Measurements from ENCODE around the gene ITGAD. TPM values are rescaled to one million over a fixed set of nuclear protein-coding genes. Genes with fewer than 3 reads are reported as not detected.
"Not testable (repeated sequence)": the region's sequence is repeated elsewhere in the genome, so short reads cannot be mapped to it uniquely, and the experiment has no call there.

Gene ITGAD
- total RNA-seq, 1 donor = not detected

GRCh38 chr16:31436221-31437045 lies 43.3 kb downstream of the ITGAD start:
- no peak overlapping the region for H2AFZ ChIP-seq (ENCODE audit: low read length)
- no peaks in the 10 kb centered on the region for H3K9me3 ChIP-seq (ENCODE audit: low read depth, low read length)
- TF ChIP-seq CTCF (IDR thresholded peaks at IDR 0.05; ENCODE audit: extremely low read depth, low read depth, low read length) = no peak
- no peaks in the 10 kb centered on the region for H3K36me3 ChIP-seq (ENCODE audit: insufficient read depth, low read length)
- no peaks in the 10 kb centered on the region for H3K27me3 ChIP-seq (ENCODE audit: insufficient read depth, low read length)
- DNase-seq (ENCODE audit: insufficient read length, low spot score, missing footprints) = no peak
- no peaks in the 10 kb centered on the region for H3K79me2 ChIP-seq (ENCODE audit: insufficient read depth, low read length)
- no peak overlapping the region for H3K4me2 ChIP-seq (ENCODE audit: insufficient read depth, low read length)
- H3K4me3 ChIP-seq (ENCODE audit: insufficient read depth, low read length) = no peak overlapping the region
- no peak overlapping the region for H3K27ac ChIP-seq (ENCODE audit: low read depth, low read length)
- no peaks in the 10 kb centered on the region for H3K4me1 ChIP-seq (ENCODE audit: insufficient read depth, low read length)
- no peaks in the 10 kb centered on the region for H4K20me1 ChIP-seq (ENCODE audit: insufficient read depth, low read length)

DNA sequence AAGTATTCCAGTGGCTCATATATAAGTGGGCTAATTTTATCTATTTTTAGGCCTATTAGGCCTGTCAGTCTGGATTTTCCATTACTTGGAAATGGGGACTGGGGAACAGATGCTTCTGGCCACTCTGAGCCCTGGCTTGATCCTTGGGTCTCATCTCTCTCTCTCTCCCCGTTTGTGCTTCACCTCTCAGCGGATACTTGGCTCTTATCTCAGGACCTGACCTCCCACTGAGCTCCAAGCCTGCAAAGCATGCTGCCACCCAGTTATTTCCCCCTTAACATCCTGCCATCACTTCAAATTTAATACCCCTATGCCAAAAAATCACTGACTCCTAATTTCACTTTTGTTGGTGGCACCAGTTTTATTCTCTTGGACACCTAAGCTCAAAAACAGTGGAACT lies 45.3 kb downstream of the ITGAD start:
- Histone ChIP-seq H3K79me2 (ENCODE audit: insufficient read depth, low read length) (no peaks in the 10 kb centered on the region), H3K4me1 (ENCODE audit: insufficient read depth, low read length) (no peaks in the 10 kb centered on the region), H2AFZ (ENCODE audit: low read length) (no peak overlapping the region), H4K20me1 (ENCODE audit: insufficient read depth, low read length) (no peaks in the 10 kb centered on the region), H3K36me3 (ENCODE audit: insufficient read depth, low read length) (no peaks in the 10 kb centered on the region), H3K27me3 (ENCODE audit: insufficient read depth, low read length) (no peaks in the 10 kb centered on the region), H3K27ac (ENCODE audit: low read depth, low read length) (no peak overlapping the region), H3K4me2 (ENCODE audit: insufficient read depth, low read length) (no peak overlapping the region), H3K4me3 (ENCODE audit: insufficient read depth, low read length) (no peak overlapping the region), H3K9me3 (ENCODE audit: low read depth, low read length) (no peaks in the 10 kb centered on the region)
- no peak for DNase-seq (ENCODE audit: insufficient read length, low spot score, missing footprints)
- TF ChIP-seq CTCF (IDR thresholded peaks at IDR 0.05; ENCODE audit: extremely low read depth, low read depth, low read length) = no peak

DNA sequence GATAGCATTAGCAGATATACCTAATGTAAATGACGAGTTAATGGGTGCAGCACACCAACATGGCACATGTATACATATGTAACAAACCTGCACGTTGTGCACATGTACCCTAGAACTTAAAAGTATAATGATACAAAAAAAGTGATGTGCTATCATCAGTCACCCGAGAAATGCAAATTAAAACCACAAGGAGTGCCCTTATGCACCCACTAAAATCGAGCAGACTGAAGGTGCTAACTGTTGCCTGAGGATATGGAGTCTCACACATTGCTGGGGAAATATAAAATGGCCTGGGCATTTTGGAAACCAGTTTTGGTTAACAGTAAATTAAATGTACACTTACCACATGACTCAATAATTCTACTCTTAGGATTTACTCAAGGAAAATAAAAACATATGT lies 45.9 kb downstream of the ITGAD start:
- H3K4me1 ChIP-seq (ENCODE audit: insufficient read depth, low read length); H2AFZ ChIP-seq (ENCODE audit: low read length); H3K9me3 ChIP-seq (ENCODE audit: low read depth, low read length); H3K27me3 ChIP-seq (ENCODE audit: insufficient read depth, low read length); H4K20me1 ChIP-seq (ENCODE audit: insufficient read depth, low read length); H3K4me2 ChIP-seq (ENCODE audit: insufficient read depth, low read length); H3K4me3 ChIP-seq (ENCODE audit: insufficient read depth, low read length); H3K79me2 ChIP-seq (ENCODE audit: insufficient read depth, low read length); H3K36me3 ChIP-seq (ENCODE audit: insufficient read depth, low read length); H3K27ac ChIP-seq (ENCODE audit: low read depth, low read length); DNase-seq (ENCODE audit: insufficient read length, low spot score, missing footprints): not testable (repeated sequence)

- H3K9me3 ChIP-seq (ENCODE audit: low read depth, low read length) = no peaks in the 10 kb centered on the region
- no peaks in the 10 kb centered on the region for H3K79me2 ChIP-seq (ENCODE audit: insufficient read depth, low read length)
- no peak for DNase-seq (ENCODE audit: insufficient read length, low spot score, missing footprints)
- H3K27ac ChIP-seq (ENCODE audit: low read depth, low read length) = no peak overlapping the region
- H3K36me3 ChIP-seq (ENCODE audit: insufficient read depth, low read length) = no peaks in the 10 kb centered on the region
- H4K20me1 ChIP-seq (ENCODE audit: insufficient read depth, low read length) = no peaks in the 10 kb centered on the region
- H2AFZ ChIP-seq (ENCODE audit: low read length) = no peak overlapping the region
- no peak overlapping the region for H3K4me2 ChIP-seq (ENCODE audit: insufficient read depth, low read length)
- no peak overlapping the region for H3K4me3 ChIP-seq (ENCODE audit: insufficient read depth, low read length)
- no peaks in the 10 kb centered on the region for H3K4me1 ChIP-seq (ENCODE audit: insufficient read depth, low read length)
- no peak for TF ChIP-seq CTCF (IDR thresholded peaks at IDR 0.05; ENCODE audit: extremely low read depth, low read depth, low read length)
- H3K27me3 ChIP-seq (ENCODE audit: insufficient read depth, low read length) = no peaks in the 10 kb centered on the region
Observed at GRCh38 chr16:31439519-31439918, 46.4 kb downstream of the ITGAD start.
